Measurements from ENCODE around the gene SPIB.

DNA sequence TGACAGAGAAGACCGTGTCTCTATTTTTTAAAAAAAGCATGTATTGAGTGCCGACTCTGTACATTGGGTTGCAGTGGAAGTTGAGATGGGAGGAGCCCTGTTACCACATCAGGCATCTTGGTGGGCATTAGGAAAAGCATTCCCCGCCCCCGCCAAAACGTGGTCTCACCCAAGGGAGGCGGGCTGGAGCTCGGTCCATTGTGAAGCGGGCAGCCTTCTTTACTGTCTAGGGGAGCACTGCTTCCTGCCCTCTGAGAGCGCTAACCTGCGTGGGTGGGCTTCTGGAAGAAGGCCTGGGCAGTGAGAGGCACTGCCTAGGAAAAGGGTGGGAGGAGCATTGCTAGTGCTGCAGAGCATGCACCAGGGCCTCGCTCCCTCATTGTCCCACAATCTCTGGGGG lies 38.6 kb upstream of the SPIB start:
- TF ChIP-seq ZNF565 (CRISPR knock-in tag; conservative IDR thresholded peaks at IDR 0.05; ENCODE audit: low read depth) (no peak), ARNTL (CRISPR knock-in tag; IDR thresholded peaks at IDR 0.05; ENCODE audit: borderline replicate concordance, low read depth) (no peak), ZNF70 (CRISPR knock-in tag; IDR thresholded peaks at IDR 0.05) (no peak), ZFP30 (CRISPR knock-in tag; IDR thresholded peaks at IDR 0.05) (no peak)
- TF ChIP-seq, protein P1, sequence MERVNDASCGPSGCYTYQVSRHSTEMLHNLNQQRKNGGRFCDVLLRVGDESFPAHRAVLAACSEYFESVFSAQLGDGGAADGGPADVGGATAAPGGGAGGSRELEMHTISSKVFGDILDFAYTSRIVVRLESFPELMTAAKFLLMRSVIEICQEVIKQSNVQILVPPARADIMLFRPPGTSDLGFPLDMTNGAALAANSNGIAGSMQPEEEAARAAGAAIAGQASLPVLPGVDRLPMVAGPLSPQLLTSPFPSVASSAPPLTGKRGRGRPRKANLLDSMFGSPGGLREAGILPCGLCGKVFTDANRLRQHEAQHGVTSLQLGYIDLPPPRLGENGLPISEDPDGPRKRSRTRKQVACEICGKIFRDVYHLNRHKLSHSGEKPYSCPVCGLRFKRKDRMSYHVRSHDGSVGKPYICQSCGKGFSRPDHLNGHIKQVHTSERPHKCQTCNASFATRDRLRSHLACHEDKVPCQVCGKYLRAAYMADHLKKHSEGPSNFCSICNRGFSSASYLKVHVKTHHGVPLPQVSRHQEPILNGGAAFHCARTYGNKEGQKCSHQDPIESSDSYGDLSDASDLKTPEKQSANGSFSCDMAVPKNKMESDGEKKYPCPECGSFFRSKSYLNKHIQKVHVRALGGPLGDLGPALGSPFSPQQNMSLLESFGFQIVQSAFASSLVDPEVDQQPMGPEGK (CRISPR knock-in tag; IDR thresholded peaks at IDR 0.05; ENCODE audit: borderline replicate concordance) = no peak
